HG03064 (cell line): ENCODE data around the gene ANKLE1.
A peak's percentile ranks its signal among the peaks of the same experiment; 100 is the strongest.

ENCODE experiments used
- ATAC-seq: cut with Tn5 transposase; IDR thresholded peaks from one replicate; pipeline ENCODE4 v1.9.1; 2021; ENCODE audit warnings: low read depth; ENCODE audit not compliant: unreplicated experiment

ANKLE1 gene

DNA sequence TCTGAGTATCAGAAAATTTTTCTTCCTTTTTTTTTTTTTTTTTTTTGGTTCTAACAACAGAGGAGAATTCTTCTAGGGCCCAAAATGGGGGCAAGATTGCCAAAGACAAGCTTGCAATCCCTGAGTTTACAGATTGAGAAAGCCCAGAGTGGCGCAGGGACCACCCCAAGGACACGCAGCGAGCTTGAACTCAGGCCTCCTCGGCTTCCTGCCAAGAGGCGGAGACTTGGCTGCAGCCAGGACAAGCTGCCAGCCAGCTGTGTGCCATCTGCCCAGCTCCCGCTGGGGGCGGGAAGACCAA, 23.5 kb downstream of the ANKLE1 start:
- no peak for ATAC-seq

DNA sequence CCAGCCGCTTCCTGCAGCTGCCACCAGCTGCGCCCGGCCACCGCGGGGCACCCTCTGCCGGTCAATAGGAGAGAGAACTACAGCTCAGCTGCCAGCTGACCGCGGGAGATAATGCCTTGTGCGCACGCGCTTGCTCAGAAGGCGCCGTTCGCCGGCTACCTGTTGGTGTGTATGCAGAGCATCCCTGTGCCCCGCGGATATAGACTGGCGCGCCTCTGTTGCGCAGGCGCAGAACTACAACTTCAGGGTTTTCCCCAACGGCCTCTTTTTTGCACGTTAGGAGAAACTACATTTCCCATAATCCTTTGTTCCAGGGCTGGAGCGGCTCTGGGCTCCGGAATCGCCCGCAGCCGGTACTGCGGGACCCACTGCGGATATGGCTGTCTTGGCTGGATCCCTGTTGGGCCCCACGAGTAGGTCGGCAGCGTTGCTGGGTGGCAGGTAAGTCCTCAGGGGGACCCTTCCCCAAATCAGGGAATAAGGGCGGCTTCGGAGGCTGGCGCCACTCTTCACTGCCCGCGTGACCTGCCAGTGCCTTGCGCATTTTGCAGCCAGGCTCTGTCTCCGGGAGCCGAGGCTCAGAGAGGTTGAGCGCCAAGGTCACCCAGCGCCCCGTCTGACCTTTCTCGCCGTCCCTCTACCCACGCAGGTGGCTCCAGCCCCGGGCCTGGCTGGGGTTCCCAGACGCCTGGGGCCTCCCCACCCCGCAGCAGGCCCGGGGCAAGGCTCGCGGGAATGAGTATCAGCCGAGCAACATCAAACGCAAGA, 24.0 kb downstream of the ANKLE1 start, which contains the start of gene MRPL34:
TSS of gene MRPL34 (plus strand) at position 356 of the 768 bp plus-strand sequence. CDS start at position 377, 21 bp downstream.
- peak; percentile 52 for ATAC-seq

DNA sequence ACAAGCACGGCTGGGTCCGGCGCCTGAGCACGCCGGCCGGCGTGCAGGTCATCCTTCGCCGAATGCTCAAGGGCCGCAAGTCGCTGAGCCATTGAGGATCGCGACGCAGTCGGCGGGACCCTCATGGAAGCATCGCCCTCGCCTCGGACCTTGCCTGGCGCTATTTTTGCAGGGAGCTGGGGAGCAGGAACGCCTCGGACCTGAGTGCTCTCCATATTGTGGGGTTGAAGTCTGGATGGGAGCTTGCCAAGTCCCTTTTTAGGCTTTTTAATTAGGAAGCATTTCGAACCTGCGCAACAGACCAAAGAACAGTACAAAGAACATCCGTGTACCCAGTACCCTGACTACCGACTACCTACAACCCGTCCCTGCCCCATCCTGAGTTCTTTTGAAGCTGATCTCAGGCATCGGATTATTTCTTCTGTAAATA, 24.6 kb downstream of the ANKLE1 start:
- no peak for ATAC-seq

DNA sequence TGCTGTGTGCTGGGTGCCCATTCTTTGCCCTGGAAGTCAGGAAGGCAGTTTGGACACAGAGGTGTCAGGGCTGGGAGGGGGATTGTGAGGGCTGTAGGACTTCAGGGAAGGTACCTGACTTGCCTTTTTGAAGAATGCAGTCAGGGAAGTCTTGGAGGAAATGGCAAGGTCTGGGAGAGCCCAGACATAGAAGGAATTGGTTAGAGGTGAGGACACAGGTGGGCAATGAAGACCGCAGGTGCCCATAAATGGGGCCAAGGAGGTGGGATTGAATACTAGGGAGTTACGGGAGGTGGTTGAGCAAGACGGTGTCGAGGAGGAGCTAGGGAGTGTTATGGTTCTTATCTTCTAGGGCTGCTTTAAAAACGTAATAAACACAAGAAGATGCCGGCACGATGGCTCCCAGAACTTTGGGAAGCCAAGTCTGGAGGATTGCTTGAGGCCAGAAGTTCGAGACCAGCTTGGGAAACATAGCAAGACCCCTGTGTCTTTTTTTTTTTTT, 26.2 kb downstream of the ANKLE1 start:
- ATAC-seq: no peak

DNA sequence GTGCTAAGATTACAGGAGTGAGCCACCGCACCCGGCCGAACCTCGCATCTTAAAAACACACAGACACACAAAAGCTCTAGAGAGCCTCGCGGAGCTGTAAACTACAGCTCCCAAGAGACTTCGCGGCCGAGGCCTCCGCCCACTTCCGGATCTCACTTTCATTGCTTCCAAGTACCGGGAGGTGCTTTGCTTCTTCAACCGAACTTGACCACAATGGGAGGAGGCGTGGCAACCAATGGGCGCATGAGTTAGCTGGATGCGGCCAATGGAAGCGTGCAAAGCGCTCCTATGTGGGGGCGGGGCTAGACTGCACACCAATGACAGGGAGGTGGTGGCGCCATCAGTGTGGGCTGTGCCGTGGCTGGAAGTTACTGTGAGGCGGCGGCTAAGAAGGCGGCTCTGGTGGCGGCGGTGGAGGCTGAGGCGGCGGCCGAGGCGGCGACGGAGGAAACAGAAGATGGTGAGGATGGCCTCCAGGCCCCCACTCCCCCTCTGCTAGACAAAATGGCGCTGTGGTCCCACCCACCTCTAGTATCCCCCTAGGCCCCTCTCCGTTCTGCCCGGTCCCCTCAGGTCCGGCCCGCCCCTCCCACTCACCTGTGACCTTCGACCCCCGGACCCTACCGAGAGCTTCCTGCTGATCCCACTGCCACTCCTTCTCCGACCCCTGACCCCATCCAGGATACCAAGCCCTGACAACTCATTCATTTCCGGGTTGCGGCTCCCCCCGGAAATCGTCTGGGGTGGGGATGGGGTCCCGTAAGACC, 27.7 kb downstream of the ANKLE1 start, which contains the start of gene DDA1:
TSS of gene DDA1 (plus strand) at position 366 of the 767 bp plus-strand sequence. CDS start at position 458, 92 bp downstream.
- ATAC-seq: peak; percentile 48

DNA sequence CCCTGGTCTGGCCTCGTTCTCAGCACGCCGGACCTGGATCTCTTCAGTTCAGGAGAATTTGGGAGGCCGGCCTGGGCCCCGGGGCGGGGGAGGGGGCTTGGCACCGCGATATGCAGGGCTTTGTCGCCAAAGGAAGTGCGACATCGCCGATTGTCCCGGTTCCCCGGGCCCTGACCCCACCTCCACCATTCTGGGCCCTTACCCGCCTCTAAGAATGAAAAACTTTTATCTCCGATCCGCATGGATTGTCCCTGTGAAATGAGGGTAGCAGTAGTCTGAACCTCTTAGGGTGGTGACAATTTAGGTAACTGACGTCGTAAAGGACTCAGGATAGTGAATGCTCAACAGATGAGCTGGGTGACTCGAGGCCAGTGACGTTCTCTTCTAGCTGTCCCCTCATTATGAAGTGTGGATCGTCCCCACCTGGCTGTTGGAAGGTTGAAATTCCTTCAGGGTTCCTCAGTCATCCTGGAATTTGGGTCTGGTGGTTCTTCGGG, 28.3 kb downstream of the ANKLE1 start:
- no peak for ATAC-seq

DNA sequence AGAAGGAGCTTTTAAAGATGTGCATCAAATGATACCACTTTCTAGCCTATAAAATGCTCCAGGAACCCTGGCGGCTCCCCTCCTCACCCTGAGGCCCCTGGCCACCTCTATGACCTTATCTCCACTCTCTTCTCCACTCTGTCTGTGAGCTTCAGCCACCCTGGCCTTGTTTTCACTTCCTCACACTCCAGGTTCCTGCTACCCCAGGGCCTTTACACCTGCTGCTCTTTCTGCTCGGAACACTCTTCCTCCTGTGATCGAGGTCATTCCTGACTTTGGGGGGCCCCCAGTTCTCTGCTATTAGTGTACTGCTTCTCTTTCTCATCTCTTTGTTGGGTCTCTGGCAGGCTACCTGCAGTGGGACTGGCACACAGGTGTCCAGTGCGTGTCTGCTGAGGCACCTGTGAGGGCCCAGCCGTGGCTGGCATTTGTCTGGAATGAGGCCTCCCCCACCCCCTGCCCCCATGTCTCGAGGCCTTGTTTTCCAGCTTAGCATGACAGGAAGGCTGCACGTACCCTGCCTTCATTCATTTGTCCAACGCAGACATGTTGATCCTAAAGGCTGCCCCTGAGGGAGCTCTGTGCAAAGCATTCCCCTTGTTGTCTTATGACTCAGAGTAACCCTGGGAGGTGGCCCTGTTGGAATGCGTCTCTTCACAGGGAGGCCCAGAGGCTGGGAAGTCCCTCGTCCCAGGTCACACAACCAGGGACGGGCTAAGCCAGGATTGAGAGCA, 29.9 kb downstream of the ANKLE1 start:
- no peak for ATAC-seq

DNA sequence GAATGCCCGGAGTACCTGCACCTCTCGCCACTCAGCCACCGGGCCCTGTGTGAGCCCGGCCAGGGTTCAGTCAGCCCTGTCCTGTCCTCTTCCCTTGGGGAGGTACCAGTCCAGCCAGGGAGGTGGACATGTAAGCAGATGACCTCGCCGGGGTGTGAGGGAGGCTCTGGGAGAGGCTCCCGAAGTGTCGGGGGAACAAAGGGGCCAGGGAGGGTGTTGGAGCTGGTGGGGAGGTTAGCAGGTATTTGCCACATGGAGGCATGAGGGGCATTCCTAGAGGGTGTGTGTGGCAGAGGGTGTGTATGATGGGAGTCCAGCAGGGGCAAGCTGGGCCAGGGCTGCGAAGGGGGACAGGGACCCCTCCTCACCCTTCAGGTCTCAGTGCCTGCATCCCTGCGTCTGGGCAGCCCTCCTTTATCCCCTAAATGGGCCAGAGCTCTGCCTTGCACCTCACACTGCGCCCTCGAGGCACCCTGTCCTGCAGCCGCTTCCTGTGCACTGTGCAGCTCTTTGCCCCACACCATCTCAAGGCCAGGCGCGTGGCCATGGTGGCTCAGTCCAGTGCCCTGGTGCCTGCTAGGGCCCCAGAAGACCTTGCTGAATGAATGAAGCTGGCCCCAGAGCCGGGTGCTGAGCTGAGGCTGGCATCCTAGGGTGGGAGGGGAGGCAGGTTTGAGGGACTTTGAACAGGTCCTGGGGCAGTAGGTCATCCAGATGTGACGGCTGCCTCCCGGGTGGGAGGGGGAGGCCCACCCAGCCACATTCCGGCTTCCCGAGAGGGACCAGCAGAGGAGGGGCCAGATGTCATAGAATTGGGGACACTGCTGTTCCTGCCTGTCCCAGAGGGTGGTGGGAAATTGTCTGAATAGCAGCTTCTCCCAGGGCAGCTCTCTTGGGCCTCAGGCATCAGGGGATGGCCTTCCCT, 30.8 kb downstream of the ANKLE1 start:
- ATAC-seq: no peak

DNA sequence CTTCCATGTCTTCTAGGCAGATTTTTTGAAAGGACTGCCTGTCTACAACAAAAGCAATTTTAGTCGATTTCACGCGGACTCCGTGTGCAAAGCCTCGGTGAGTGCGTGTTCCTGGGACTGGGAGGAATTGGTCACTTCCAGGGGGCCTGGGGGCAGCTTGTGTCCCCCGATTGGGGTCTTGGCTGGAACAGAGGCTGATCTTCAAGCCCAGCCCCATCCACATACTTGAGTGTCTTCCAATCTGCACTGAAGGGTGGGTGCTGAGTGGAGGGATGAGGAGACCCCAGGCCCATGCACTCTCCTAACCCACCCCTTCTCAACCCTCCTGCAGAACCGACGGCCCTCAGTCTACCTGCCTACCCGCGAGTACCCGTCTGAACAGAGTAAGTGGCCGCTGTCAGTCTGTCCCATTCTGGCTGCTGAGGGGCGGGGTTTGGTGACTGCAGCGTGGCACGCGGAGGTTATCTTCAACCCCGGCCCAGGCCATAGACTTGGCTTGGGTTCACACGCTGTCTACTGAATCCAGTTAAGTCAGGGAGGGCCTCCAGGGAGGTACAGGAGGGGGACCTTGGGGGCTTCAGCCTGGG, 32.4 kb downstream of the ANKLE1 start:
- ATAC-seq: no peak

DNA sequence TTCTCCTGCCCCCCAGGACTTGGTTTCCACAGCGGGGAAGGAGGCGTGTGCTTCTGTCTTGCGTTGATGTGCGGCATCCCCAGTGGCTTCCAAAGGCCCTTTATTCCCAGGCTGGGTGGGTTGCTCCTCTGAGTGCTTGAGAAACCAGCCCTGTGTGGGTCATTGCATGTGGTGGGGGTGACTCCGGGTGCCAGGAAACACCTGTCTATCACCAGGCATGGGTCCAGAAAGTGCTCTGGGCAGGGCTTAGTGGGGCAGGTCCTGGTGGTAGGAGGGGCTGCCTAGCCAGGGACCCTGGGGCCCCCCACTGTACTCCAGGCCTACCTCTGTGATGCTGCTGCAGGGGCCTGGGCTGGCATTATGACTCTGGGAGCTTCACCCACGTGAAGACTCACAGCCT, 37.3 kb downstream of the ANKLE1 start:
- no peak for ATAC-seq

DNA sequence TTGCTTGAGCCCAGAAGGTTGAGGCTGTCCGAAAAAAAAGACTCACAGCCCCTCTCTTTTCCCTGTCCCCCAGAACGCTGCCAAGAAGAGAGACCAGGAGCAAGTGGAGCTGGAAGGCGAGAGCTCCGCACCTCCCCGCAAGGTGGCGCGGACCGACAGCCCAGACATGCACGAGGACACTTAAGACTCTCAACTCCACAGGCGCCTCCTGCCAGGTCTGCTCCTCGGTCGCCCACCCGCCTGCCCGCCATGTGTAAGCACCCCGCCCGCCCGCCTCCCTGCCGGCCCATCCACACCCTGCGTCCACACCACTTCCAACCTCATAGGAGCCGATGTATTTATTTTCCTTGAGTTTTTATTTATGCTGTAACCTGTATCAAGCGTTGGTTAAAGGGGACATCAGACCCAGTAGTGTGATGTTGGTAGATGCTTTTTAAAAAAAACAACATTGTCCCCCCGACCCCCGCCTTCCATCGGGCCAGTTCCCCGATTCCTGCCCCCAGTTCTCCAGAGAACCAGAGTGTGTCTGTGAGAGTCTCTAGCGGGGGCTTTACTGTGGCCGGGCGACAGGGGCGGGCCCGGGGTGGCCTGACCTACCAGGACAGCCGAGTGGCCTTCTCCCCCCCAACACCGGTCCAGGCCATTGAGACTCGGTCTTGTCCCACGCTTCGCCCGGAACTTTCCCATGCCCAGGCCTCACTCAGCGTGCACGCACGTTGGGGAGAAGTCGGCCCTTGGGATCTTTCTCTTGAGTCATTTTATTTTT, 38.0 kb downstream of the ANKLE1 start:
- ATAC-seq: no peak

DNA sequence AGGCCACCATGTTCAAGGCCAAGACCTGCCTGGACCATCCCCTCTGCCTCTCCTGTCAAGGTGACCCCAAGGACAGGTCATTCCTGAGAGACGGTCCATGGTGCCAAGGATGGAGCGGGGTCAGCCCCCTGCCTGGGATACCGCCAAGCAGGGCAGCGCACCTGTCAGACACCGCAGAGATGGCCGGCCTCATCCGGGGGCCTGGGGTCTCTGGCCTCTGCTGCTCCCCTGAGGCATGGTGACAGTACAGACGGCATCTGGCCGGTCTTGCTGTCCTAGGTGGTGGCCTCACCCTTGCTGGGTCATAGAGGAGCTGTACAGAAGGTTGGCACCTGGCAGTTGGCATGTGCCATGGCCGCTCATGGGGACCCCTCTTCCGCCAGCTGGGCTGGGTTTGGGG, 38.7 kb downstream of the ANKLE1 start:
- no peak for ATAC-seq

DNA sequence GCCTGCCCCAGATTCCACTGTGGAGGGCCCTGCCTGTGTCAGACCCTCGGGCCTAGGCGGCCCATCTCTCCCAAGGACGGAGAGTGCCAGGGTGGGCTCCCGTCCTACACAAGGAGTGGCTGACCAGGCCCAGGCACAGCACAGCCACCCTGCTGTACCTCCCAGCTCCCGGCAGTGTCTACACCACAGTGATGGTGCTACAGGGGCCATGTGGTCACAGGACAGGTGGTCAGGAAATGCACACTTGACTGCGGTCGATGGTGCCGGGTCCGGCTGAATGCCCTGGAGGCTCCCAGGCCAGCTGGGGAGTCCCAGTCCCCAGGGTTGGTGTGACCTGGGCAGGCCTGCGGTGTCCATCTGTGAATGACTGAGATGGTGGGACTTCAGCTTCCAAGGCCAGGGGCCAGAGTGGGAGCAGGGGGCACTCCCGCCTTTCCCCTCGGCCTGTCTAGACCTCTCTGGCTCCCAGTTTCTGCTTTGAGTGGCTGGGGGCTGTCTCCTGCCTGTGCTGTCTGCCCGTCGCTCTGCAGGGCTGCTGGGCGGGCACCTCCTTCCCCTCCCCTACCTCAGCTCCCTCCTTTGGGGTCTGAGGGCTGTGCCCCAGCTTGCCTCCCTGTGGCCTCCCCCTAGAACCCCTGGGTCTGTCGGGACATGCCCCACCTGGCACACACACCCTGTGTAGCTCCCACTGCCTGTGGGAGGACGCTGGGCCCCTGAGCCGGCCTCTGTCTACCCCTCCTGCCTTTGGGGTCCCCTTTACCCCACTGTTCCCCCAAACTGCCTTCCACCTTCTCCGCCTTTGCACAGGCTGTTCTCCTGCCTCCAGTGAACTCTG, 40.2 kb downstream of the ANKLE1 start:
- no peak for ATAC-seq

DNA sequence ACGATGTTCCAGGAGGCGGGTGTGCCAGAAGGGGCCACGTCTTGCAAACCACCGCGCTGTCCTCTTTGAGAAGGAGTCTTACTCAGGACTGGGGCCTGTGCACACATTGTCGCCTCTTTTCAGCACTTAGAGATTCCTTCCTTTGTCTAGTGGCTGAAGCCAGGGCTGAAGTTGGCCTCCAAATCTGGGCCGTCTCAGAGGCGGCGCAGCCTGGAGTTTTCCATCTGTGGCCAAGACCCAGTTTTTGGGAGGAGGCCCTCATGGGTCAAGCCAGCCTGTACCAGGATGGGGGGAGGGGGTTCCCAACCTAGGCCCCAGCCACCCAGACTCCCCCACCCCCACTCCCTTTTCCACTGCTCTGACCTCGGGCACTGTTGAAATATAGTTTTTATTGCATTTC, 41.2 kb downstream of the ANKLE1 start:
- ATAC-seq: no peak

DNA sequence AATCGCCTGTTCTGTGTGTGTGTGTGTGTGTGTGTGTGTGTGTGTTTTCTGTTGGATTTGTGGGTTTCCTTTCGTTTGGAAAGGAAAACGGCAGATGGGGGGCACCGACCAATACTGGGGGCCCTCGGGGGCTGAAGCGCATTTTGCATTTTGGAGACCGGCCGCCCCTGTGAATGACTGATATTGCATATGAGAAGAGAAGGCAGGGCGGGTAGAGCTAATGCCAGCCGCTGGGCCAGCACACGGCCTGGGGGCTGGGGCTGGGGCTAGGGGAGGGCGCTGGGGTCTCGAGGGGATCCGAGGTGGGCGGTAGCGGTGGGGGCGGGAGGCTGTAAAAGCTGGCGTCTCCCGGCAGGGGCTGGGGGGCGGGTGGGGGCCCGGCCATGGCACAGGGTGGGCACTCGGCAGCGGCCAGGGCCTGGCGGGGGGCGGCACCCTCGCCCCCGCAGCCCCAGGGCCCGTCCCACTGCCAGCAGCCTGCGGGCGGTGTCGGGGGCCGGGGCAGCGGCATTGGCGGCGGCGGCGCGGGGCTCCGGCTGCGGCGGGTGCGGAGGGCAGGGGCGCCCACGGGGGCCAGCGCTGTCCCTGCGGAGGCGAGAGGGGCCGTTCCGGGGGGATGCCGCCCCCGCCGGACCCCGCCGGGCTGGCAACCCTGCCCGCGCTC, 41.7 kb downstream of the ANKLE1 start:
- no peak for ATAC-seq

DNA sequence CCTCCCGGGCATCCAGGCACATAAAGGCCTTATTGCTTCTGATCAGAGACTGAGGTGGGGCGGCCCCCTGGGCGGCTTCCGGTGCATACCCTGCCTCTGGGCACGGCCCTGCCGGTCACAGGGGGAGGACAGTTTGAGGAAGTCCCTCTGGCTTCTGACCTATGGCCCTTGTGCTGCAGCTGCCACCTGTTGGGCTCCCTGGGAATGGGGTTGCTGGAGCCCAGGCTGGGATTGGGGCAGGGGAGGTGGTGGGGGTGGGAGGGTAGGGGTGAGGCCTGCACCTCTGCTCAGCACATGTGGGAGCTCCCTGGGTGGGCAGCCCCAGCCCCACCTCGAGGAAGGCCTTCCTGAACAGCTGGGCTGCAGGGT, 42.2 kb downstream of the ANKLE1 start:
- ATAC-seq: no peak

DNA sequence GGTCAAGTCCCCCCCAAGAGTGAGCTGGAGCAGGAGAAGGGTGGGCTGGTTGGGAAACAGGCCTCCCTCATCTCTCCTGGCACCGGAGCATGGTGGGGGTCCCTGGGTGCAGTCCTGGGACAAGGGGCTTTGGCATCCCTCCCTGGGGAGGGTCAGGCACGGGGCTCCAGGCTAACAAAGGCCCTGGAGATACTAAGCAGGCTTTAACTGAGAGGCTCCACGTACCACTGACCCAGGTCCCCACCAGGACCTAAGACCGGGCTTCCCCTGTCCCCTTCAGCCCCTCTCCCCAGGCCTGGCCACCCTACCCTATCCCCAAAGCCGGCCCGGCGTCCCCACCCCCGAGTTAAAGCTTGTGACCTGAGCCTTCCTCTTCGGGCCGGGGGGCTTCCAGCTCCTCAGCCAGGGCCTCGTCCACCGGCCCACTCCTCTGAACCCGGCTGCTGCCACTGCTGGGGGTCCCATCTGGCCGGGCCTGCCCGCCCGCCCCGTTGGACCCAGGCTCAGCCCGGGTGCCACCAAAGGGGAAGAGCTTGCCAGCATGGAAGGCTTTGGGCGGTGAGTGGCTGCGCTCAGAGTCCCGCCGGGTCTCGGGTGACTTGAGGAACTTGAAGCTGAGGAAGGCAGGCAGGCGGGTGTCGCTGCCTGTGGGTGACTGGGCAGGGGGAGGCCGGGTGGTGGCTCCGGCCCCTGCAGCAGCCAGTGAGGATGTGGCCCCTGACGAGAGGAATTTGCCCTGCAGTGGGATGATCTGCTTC, 42.8 kb downstream of the ANKLE1 start:
- ATAC-seq: no peak
